Measurements from ENCODE around the gene DAGLA. TPM values are rescaled to one million over a fixed set of nuclear protein-coding genes. Genes with fewer than 3 reads are reported as not detected.
A peak's percentile ranks its signal among the peaks of the same experiment; 100 is the strongest.

The DAGLA gene
- total and polyA plus RNA-seq, 2 of the 13 experiments (the other 11 are each of a cell fraction or from before 2014, with no cell fraction given), result 2.6 to 3.9 TPM

- TF ChIP-seq HINFP (CRISPR knock-in tag; IDR thresholded peaks at IDR 0.05; ENCODE audit: low read depth) (peak; percentile 39), HOXA3 (CRISPR knock-in tag; IDR thresholded peaks at IDR 0.05) (peak; percentile 62), SMYD3 (CRISPR knock-in tag; IDR thresholded peaks at IDR 0.05) (peak; percentile 51; the same call in 1 of the 2 replicates), ZNF354B (CRISPR knock-in tag; IDR thresholded peaks at IDR 0.05) (peak; percentile 78; the same call in 1 of the 2 replicates), TOE1 (CRISPR knock-in tag; IDR thresholded peaks at IDR 0.05) (peak; percentile 30; the same call in 1 of the 2 replicates), PCBP1 (IDR thresholded peaks at IDR 0.05; ENCODE audit: borderline replicate concordance, low read depth, low read length) (peak; percentile 75; the same call in 1 of the 2 replicates), ZNF672 (CRISPR knock-in tag; IDR thresholded peaks at IDR 0.05) (no peak), ZNF552 (CRISPR knock-in tag; IDR thresholded peaks at IDR 0.05; ENCODE audit: borderline replicate concordance) (peak; percentile 68; the same call in 1 of the 2 replicates), SP4 (CRISPR knock-in tag; IDR thresholded peaks at IDR 0.05) (0 out of 2 replicates have a peak, but pooled peaks have one; percentile 15), FOSL2 (CRISPR knock-in tag; IDR thresholded peaks at IDR 0.05) (0 out of 2 replicates have a peak, but pooled peaks have one; percentile 7), ZBTB39 (CRISPR knock-in tag; IDR thresholded peaks at IDR 0.05) (0 out of 2 replicates have a peak, but pooled peaks have one; percentile 67), TFDP2 (CRISPR knock-in tag; IDR thresholded peaks at IDR 0.05) (peak; percentile 99), FOXJ3 (CRISPR knock-in tag; IDR thresholded peaks at IDR 0.05; ENCODE audit: borderline replicate concordance) (peak; percentile 38; the same call in 1 of the 2 replicates), NR2F2 (IDR thresholded peaks at IDR 0.05; ENCODE audit: borderline replicate concordance, low read depth) (no peak; the same call in 1 of the 2 replicates), HMGA1 (CRISPR knock-in tag; conservative IDR thresholded peaks at IDR 0.05) (no peak), THAP11 (CRISPR knock-in tag; IDR thresholded peaks at IDR 0.05) (peak; percentile 99), ZNF343 (CRISPR knock-in tag; IDR thresholded peaks at IDR 0.05) (0 out of 2 replicates have a peak, but pooled peaks have one; percentile 73), FOXK1 (CRISPR knock-in tag; IDR thresholded peaks at IDR 0.05; ENCODE audit: borderline replicate concordance, low read depth) (peak; percentile 63; the same call in 1 of the 2 replicates), GABPA (IDR thresholded peaks at IDR 0.05; ENCODE audit: low read depth, low read length) (peak; percentile 88), GABPA (CRISPR knock-in tag; IDR thresholded peaks at IDR 0.05; ENCODE audit: low read depth) (peak; percentile 97), ZEB1 (IDR thresholded peaks at IDR 0.05; ENCODE audit: insufficient replicate concordance, low read depth) (no peak), ZNF768 (CRISPR knock-in tag; IDR thresholded peaks at IDR 0.05) (no peak; the same call in 1 of the 2 replicates), ZNF451 (CRISPR knock-in tag; IDR thresholded peaks at IDR 0.05) (0 out of 2 replicates have a peak, but pooled peaks have one; percentile 32), AHR (CRISPR knock-in tag; IDR thresholded peaks at IDR 0.05) (no peak), MED1 (CRISPR knock-in tag; IDR thresholded peaks at IDR 0.05) (peak; percentile 53), NR0B2 (CRISPR knock-in tag; IDR thresholded peaks at IDR 0.05) (no peak; the same call in 1 of the 2 replicates)
Observed at GRCh38 chr11:61792310-61793082, 112.3 kb downstream of the DAGLA start, which contains the start of the genes FEN1 and TMEM258 (continued).
